Lung microvascular endothelial cell (primary cell): ENCODE results near the gene SLC23A2. TPM values are rescaled to one million over a fixed set of nuclear protein-coding genes. Genes with fewer than 3 reads are reported as not detected.
"Not testable (repeated sequence)": the region's sequence is repeated elsewhere in the genome, so short reads cannot be mapped to it uniquely, and the experiment has no call there.

Experiments used
- DNase-seq, 2 donors: peaks; one replicate each; pipeline versions ENCODE4 v3.0.0 to v3.0.0-alpha.2; 2010; ENCODE audit warnings: low read depth in 2 of 2
- total RNA-seq: library from RNA; depleted of rRNA; stranded (reverse); fragments of >200 nt; gene quantifications from 2 replicates; pipeline ENCODE4 v1.2.1, GENCODE V29; 2014

SLC23A2 gene
- total RNA-seq, 1 donor from 2014 or later, result 14.7 TPM

DNA sequence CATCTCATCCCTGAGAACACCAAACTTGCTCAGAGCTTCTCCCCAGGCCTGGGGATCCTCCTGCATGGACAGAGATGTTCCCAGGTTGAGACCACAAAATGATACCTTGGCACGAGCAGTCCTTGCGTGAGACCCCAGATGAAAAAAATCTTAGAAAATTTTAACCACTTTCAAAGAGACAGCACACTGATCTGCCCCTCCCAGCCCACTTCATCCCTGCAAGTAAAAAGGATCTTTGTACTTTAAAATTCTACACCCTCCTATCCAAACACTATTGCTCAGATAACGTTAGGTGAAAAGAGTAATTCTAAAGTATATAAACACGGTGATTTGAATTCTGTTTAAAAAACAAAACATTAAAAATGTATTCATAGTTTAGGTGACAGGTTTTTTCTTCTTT lies 98.5 kb downstream of the SLC23A2 start:
- DNase-seq, result no peak

DNA sequence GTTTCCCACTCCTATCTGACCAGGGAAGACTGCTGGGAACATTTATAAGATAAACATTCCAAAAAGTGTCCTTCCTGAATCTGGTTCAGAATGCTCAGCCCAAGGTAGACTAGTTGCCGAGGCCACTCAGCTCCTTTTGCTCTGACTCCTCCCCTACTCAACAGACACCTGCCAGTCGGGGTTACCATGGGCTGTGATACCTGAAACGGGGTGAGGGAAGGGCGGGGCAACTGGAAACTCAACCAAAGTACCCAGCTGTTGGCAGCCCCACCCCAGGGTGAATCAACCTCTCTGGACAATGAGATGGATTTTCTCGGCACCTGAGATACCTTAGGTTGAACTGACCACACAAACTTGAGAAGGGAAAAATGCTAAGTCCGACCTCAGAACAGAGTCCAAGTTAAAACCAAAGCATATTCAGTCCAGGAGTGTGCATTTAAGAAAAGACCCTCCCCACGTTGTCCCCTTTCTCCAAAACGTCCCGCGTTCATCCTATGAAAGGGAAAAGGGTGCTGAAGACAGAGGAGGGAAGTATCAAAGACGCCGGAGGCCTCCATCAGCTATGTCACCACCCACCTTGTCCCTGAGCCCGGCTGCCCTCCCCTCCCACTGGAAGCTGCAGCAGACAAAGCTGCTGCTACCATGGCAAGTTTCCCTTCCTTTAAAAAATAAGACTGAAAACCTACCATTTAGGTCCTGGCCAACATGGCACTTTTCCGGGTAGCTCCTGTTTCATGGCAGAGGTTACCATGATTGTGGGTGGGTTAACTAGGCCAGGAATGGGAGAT lies 100.1 kb downstream of the SLC23A2 start:
- DNase-seq, result no peak

DNA sequence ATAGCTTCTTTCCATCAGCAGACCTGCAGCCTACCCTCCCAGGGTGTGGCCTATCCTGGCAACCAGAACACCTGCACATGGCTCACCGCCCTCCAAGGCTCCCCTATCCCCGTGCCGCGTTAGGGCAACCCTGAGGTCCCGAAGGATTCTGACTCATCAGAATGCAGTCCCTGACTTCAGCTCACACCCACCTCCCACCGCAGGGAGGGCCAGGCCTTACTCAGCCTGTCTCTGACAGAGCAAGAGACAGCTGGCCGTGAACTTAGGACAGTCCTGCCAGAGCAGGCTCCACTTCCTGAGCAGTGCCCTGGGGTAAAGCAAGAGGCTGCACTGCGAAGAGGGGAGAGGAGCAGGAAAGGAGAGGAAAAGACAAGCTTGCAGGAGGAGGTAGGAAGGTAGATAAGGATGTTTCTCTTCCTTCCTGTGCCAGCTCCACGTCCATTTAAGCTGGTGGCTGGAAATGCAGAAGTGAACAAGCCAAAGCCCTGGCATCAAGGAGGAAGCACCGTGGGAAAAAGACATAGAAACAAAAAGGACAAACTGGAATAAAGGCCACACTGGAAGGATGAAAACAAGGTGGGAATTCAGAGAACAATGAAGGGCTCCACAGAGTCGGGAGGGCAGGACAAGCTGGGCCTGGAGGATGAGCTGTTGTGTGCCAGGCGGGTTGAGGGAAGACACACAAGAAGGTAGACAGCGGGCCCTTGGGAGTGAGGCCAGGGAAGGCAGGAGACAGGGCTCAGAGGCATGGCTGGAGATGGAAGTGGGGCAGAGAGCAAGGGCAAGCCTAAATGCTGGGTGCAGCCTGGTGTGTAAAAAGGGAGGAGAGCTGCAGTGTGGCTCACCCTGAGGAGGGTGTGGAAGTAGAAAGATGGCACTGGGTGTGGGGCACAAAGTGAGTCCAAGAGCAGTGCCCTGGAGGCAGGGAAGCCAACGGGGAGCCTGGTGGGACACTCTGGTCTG lies 102.7 kb downstream of the SLC23A2 start:
- peak; percentile 30 to 66 for DNase-seq

DNA sequence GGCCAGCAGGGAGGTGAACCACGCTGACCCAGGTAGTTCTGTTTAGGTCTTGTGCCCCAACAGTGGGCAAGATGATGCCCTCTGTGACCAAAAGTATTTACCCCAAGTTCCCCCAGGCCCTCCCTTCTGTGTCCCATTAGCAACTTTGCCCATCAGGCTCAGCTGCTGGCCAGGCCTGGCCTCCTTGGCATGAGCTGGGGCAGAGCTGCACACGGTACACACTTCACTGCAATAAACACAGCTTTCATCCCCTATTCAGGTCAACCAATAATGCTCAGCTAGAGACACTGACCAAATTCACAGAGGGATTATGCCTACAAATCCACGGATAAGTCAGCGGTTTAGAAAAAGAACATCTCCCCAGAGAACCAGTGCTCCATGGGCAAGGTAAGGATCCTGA lies 103.7 kb downstream of the SLC23A2 start:
- DNase-seq, result no peak

DNA sequence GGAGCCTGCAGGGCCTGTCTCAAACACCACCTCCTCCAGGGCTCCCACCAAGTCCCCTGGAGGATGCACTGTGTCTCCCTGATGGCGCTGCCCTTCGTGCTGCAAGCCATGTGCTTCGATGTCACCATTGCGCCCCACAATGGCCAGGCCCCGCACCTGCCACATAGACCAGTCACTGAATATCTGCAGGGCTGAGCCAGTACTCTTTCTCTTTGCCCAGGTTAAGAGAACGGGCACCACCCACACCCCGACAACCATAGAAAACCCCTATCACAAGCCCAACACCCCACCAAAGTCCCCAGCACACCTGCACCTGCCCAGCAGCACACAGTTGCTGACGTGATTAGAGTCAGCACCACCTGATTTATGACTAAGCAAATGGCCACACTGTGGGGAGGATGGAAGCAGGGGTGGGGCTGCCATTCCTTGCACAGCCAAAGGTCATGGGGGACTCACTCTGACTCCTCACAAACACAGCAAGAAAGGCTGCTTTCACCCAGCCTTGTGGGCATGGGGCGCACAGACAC lies 104.3 kb downstream of the SLC23A2 start:
- no peak for DNase-seq

DNA sequence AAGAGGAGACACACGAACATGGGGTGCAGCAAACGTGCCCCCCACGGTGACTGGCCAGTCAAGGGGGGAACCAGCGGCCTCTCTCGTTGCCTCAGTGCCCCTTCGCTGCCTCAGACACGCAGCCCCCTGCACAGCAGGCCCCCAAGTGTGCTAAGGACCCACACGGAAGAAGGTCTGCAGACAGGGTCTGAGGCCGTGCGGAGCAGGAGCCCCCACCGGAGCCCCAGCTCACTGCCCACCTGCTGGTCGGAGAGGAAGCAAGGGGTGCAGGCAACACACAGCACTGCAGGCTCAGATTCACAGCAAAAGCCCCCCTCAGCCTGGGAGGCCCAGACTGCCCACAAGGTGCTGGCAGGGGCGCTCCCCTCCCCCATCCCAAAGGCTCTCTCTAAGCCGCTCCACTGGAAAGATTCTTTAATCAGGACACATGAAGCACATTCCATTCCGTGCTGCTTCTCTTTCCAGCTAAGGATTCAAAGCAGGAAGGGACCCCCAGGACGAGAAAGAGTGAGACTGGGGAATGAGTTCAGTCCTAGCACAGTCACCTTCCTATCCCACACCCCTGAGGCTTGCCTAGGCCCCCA lies 105.1 kb downstream of the SLC23A2 start:
- no peak for DNase-seq

DNA sequence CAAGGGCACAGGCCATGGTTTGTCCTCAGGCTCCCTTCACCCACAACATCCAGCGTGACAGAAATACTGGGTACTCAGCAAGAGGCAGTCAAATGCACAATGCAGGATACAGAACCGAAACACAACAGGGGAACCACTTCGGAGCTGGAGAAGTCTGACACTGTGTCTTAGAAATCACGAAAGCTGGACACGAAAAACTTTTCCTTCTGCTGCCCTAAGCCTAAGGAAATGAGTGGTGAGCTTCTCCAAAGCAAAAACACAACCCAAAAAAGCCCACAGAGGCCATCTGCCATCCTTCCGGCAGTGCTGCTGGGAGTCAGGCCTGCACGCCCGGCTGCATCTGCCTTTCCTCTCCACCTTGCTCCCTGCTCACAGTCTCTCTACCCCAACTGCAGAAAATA lies 106.3 kb downstream of the SLC23A2 start:
- no peak for DNase-seq

DNA sequence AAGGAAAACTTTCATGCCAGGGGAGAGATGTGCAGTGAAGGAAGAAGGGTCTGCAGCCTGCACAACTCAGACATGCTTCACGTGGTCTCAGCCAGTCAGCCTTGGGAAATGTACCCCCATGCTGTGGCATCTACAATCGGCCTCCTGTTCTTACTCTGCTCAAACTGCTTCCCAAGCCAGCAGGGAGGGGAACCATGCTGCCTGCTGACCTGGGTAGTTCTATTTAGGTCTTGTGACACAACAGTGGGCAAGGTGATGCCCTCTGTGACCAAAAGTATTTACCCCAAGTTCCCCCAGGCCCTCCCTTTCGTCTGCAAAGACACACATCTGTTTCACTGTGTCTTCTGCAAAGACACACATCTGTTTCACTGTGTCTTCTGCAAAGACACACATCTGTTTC lies 106.9 kb downstream of the SLC23A2 start:
- no peak for DNase-seq

DNA sequence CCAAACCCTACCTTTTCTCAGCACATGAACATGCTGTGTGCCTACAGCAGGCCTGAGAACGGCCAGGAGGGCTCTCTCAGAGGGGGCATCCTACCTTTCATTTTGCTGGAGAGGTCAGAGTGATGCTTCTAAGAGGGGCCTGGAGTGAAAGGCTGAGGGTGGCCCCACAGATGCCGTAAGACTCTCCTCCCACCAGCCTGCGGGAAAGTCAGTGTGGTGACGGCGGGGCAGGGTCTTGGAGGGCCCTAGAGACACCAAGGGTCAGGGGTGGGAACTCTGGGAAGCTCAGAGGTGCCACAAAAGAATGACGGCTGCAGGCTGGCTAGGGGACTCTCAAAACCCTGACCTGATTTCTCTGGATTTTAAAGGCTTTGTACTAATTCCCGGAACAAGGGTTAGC lies 107.6 kb downstream of the SLC23A2 start:
- no peak for DNase-seq

DNA sequence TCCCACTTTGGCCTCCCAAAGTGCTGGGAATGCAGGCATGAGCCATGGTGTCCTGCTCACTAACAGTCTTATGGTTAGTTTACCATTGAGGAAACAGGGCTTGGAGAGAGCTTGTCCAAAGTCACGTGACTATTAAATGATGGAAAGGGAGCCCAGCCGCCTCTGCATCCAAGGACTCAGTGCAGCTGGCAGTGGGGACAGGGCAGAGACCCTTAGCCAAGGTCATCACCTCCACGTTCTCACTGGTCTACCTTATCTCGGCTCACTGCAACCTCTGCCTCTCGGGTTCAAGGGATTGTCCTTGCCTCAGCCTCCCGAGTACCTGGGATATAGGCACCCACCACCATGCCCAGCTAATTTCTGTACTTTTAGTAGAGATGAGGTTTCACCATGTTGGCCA lies 109.3 kb downstream of the SLC23A2 start:
- DNase-seq, result no peak

DNA sequence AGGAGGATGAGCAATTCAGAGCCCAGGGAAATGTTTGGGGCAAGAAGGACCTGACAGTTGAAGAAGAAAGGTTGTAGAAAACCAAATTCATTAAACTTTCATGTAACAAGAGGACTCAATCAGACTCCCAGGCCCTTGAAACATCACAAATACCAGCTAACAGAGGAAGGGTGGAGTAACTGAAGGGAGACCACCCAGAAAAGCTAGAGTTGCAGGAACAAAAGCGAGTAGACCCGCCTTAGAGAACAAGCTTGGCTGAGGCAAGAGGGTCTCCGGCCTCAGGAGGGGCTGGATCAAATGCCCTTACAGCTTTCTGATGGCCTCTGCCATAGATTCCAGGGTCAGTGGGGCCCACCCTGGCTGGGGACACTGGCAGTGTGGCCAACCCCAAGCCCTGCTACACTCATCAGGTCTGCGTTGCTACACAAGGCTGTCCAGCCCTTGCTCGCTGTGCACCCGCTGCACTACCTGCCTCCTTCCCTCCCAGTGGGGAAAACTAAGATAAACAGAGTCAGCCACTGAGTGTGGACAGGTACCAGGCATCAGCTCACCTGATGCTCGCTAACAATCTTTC lies 110.0 kb downstream of the SLC23A2 start:
- DNase-seq, result no peak

DNA sequence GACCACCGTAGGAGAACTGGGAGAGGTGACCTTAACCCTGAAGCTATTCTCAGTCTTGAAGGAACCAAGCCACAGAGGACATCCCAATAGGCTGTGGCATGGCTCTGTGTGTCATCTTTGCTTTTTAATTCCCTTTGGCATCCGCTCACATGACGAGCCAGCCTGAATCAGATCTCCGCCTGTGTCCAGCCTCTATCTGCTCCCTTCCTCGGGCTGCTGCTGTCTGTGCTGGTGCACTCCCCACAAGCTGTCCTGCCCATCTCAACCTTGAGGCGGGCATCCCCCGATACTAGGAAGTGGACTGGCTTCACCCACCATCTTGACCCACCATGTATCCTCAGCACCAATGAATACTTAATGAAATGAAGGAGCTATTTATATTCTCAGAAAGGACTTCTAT lies 111.9 kb downstream of the SLC23A2 start:
- no peak for DNase-seq

DNA sequence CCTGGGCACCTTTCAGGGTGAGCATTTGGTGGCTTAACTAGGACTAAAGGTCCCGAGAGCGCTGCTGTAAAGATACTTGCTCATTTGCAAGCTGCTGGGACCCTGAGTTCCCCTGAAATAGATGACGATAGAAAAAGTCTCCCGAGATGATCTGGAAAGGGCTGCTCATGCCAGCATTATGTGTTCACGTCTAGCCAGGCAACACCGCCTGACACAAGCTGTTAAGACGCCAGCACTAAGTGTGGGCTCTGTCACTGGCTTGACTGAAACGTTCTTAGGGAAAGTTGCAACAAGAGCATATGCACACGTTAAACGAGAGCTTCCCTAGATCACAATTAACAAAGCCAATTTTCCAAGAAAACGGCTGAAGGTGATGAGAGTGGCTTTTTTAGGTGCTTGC lies 113.7 kb downstream of the SLC23A2 start:
- DNase-seq, result no peak

DNA sequence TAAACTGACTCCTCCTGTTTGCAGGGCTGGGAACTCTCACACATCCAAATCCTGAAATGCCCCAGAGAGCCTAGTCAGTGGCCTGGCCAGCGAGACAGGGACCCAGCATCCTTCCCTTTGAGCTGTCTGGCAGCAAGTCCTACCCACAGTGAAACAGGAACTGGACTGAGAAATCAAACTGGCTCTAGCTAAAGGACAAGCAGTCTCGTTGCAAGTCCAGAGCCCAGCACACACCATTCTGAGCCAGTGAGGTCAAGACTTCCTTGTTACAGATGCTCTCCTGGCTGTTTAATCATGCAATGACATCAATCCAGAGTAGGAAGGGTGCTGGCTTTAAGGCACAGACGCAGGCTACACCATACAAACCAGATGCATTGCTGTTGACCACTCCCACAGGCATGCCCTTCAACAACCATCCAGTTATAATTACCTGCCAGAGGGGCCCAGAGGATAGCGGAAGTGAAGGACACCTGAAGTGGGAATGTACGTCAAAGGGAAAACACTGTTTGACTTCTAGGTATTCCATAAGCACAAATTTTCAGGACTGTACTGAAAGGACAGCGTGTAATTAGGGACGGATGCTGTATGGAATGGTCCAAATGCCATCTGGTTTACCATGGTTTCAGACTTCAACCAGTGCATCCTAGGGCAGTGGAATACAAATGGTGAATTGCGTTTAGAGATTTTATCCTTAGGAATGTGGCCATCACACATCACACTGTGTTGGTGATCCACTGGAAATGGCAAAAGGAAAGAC lies 114.4 kb downstream of the SLC23A2 start:
- DNase-seq, result no peak

DNA sequence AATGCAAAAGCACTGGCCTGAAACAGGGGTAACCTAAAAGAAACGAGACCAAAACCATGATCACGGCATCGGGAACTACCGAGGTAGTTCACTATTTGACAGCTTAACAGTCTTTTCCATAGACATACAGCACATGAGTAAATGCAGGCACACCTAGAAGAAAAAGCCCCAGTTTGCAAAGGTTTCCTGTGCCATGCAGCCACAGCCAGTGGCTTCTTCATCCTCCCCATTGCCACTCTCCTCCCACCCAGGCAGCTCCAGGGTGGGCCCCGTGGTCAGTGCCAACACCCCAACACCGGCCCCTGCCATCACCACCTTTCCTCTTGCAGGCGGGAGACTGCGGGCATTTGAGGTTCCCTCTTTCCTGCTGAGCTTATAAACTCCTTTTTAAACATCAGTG lies 115.4 kb downstream of the SLC23A2 start:
- DNase-seq, result no peak

DNA sequence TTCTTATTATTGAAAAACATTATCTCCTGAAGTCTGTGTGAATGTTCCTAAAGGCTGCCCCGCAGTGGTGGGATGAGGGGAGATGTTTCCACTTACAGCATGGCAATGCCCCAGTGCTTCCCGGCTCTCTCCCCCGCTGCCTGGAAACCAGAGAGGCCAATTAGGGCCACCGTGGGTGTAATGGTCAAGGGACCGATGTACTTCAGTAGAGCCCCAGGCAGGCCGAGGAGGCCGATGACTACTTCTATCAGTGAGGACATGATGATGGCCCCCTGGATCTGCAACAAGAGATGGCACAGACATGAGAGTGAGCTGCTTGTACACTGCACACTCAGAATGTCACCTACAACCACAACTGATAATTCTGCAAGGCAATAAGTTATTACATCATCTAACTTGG lies 117.8 kb downstream of the SLC23A2 start:
- DNase-seq, result no peak

DNA sequence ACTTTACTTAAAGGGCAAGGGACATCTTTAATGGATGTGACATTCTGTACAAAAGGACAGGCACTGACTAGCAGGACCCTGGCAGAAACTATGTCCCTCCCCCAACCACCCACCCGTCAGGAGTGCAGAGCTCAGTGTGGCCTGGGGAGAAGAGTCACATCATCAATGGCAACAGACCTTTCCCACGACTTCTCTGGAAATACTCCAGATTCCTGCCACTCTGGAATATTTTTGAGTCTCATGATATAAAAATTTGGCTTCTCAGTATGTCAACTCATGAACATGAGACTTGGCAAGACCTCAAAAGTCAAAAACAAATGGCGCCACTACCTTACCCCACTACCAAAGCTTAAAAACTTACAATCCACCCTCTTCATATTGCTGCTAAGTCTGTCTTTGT lies 118.3 kb downstream of the SLC23A2 start:
- DNase-seq, result peak in 1 of 2 donors; percentile 80

DNA sequence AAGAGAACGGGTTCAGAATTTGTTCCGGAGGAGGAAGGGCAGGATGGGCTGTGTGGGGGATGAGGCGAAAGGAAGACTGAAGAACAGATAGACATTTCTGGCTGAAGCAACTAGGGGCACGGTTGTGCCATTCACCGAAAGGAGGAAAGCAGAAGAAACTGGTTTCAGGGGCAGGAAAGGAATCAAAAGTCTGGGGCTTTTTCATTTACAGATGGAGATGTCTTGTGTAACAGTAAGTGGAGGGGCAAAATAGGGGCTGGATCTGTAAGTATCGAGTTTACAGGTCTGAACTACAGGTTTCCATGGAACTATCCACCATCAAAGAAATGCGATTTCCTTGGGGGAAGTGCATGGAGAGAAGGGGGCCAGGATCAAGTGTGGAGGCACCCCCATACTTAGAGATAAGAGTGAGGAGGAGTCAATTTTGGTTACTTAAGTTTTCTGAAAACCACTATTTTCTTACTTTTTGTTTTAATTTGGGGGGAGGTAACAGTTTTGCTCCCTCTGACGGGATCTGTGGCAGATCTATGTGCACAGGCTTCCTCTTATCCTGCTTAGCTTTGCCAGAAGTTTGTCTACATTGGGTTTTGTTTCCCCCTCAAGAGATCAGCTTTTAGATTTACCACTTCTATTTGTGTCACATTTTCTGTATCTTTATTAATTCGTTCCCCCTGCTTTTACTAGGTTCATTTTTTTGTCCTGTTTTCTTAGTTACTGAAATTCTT lies 120.1 kb downstream of the SLC23A2 start:
- no peak for DNase-seq

DNA sequence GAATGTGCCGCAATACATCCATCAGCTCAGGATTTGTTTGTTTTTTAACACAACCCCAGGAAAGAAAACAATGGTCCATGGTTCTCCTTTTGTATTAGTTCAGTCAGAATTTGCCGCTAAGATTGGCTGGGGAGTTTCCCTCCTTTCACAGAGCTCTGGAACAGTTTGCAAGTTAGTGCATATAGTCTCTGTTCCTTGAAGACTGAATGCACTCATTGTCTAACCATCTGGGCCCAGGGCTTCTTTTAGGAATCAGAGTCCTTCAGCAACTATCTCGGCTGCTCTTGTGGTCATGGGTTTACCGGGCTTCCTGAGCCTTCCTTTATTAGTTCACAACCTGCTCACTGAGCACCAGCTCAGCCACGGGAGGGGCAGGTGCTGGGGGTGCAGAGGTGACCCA lies 121.3 kb downstream of the SLC23A2 start:
- no peak for DNase-seq

DNA sequence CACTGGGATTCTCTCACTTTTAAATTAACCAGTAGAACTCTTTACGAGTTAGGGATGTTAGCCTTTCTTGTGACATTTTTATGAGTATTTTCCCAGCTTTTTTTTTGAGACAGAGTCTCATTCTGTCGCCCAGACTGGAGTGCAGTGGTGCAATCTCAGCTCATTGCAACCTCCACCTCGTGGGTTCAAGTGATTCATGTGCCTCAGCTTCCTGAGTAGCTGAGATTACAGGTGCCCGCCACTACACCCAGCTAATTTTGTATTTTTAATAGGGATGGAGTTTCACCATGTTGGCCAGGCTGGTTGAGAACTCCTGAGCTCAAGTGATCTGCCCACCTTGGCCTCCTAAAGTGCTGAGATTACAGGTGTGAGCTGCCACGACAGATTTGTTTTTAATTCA lies 123.2 kb downstream of the SLC23A2 start:
- not testable (repeated sequence) for DNase-seq
